HG03354 (cell line): ENCODE results near the gene CREB3L1.

ENCODE experiments used
- ATAC-seq: cut with Tn5 transposase; IDR thresholded peaks from one replicate; pipeline ENCODE4 v1.9.1; 2021; ENCODE audit warnings: mild to moderate bottlenecking; ENCODE audit not compliant: unreplicated experiment, poor library complexity, severe bottlenecking

The CREB3L1 gene

DNA sequence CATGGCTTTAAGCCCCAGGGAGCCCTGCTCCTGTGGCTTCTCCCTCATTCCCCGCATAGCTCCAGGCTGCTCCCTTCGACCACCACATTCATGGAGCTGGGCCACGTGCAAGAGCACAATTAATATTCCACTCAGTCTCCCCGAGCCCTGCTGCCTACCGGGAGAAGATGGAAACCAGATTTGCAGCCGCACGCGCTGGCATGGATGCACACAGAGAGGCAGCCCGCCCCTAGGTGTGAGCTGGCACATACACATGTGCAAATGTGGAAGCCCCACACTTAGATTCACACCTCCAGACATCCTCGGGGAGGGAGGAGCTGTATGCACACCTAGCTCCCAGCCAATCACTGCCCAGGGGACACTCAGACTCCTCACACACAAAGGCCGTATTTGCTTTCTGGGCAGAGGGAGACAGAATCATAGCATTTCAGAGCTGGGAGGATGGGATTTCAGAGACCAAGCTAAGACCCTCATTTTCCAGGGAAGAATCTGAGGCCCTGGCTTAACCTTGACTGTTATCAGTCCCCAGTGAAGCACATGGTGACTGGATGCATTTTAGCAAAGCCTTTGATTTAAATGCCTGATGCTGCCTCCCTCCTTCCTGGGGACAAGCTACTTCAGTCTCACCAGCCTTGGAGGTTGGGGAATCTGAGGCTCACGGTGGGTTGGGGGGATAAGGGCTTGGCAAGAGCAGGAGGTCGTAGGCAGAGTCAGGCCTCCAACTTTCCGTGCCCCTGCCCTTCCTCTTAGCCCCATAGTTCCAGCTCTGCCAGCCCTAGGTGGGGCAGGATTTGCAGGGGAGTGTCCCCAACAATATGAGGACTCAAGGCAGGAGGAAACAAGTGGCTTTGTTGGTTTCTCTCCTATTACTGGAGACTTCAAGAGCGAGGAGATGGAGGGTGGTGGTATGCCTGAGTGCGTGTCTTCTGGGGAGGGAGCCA is 5.3 kb upstream of the CREB3L1 start:
- no peak for ATAC-seq

GRCh38 chr11:46272816-46273427 is 4.5 kb upstream of the CREB3L1 start:
- no peak for ATAC-seq

DNA sequence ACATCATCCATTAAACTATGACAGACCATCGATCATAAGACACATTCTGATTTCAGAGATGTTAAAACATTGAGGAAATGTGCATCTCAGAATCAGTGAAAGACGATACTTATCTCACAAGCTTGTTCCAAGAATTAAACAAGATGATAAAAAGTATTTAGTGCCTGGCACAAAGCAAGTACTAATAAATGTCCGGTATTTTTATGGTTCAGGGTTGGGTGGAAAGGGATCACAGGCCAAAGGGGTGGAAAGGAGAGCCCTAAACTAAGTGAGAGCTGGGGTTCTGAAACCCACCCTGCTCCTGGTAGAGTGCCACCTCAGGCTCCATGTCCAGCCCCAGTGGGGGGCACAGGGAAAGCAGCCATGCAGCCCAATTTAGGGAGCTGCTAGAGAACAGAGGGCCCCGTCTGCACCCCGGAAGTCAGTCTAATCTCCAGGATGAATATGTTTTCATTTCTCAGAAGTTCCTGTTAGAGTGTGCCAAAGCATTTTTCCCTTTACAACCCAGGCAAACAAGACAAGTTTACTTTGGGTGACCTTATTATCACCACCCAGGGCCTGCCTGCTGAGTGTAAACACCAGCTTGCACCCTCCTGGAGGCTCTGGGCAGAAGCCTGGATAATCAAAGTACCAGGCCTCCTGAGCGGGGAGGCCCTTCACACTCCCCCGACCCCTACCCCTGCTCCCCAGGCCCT is 3.8 kb upstream of the CREB3L1 start:
- ATAC-seq: no peak

DNA sequence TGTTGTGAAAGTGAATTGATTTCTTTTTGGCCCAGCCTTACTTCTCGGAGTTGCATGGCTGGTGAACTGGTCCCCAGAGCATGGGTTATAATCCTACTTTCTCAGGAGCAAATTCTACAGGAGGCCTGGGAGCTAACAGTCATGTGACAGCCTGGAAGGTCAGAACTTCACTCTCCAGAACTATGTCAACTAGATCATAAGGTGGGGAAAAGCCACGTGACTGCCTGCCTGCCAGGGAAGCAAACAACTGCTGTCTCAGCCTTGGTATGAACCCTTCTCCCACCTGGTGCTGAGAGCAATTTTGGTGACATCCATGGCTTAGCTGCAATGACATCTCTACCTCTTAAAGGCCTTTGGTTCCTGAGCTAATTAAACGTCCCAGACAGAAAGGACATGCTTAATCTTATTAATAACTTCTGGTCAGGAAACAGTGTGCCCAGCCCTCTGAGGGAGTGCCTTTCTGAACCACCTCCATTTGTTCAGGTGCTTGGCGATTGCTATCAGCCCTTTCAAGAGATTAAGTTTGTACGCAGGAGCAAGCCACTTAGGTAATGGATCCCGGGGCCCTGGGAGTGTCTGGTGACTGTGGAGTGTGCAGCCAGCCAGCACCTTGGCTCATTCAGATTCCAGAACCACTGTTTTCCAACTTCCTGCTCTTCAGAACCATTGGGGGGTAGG is 1.4 kb upstream of the CREB3L1 start:
- ATAC-seq: no peak

DNA sequence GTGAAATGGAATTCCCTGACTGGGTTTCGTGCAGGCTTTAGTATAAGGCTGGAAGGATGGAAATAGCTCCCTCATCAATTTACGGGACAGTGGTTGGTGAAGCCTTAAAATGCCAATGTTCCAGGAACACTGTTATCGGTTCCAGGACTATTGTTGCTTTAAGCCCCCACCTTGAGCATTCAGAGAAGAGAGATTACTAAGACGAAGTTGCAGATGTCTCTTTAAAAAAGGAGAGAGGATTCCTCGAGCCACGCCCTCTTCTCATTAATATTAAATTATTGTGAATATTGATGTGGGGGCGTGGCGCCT is 195 bp upstream of the CREB3L1 start:
- no peak for ATAC-seq

- no peak for ATAC-seq
Observed at GRCh38 chr11:46278387-46279125, 1.1 kb downstream of the CREB3L1 start.

- ATAC-seq: no peak
Observed at GRCh38 chr11:46279126-46280099, 2.0 kb downstream of the CREB3L1 start.

GRCh38 chr11:46280706-46281105 is 3.2 kb downstream of the CREB3L1 start:
- no peak for ATAC-seq

GRCh38 chr11:46281371-46281831 is 3.9 kb downstream of the CREB3L1 start:
- ATAC-seq: no peak

DNA sequence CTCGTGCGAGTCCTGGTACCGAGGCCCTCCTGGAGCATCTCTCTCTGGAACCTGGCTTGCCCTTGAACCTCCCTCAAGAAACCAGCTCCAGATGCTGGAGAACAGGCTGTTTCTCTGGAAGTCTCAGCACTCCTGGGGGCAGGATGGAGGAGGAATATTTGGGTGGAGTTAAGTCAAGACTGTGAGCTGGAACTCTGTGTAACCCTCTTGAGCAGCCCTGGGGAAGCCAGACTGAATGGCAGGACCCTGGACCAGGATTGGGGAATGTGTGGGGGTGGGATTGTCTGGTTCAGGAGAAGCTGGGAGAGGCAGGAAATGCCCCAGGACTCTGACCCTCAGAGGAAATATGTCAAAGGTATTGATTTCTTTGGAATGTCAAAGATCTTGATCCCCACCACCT is 7.7 kb downstream of the CREB3L1 start:
- ATAC-seq: no peak

- no peak for ATAC-seq
Observed at GRCh38 chr11:46285594-46286033, 8.2 kb downstream of the CREB3L1 start.

GRCh38 chr11:46286789-46287188 is 9.3 kb downstream of the CREB3L1 start:
- no peak for ATAC-seq

DNA sequence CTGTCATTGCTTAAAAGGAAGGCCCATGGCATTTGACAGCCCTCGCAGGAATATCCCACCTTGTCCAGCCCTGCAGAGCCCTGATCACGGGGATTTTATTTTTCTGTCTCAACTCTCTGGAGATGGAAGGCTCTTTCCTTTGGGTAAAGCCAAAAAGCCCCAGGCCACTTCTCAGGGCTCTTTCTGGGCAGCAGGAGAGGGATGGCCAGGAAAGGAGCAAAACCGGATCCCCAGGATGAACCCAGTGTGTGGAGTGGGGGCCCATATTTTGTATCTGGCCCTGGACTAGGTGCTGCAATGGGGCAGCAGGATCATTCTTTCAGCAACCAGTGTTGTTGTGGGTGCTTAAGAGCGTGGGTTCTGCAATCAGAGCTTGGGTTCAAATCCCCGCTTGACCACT is 11.0 kb downstream of the CREB3L1 start:
- ATAC-seq: no peak

- no peak for ATAC-seq
Observed at GRCh38 chr11:46290011-46290410, 12.5 kb downstream of the CREB3L1 start.

DNA sequence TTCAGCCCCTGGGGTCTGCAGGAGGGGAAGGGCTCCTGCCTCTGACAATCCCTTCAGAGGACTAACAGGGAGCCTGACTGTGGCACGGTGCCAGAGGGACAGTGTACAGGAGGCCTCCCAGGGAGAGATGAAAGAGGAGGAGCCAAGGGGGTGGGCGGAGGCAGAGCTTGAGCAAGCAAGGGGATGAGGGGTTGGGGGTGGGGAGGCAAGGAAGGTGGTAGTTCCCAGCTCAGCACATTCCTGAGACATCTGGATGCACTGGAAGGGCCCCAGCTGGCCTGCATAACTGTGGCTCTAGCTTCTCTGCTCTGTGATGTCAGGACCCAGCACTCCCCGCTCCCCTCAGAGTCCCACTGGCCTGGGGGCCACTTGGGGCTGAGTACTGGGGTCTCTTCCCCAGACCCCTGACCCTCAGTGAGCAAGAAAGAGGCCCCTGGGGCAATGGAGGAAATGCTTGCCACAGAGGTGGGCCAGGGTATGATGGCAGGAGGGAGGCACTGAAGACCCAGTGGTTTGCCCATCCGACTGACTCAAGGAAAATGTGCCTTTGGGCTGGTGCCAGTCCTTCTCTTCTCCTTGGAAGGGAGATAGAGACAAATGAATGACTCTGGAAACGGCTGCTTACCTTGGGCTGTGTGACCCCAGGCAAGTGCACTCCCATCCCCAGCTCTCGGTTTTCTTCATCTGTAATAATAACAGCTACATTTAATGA is 13.3 kb downstream of the CREB3L1 start:
- no peak for ATAC-seq

- no peak for ATAC-seq
Observed at GRCh38 chr11:46291441-46292150, 14.1 kb downstream of the CREB3L1 start.

DNA sequence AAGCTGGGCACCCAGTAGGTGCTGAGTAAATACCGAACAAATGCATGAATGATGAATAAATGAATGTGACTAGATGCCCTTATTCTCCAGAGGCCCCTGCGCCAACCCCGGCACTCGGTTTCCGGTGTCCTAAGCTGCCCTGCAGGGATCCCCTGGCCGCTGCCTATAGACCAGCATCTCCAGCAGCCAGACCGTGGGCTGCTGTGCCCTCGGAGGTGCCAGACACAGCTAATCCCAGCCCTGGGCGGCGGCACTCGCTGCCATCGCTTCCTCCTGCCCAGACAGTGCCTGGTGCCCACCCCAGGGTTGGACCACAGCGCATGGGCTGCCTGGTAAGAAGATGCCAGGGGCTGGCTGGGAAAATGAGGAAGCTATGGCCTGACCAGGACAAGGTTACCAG is 15.6 kb downstream of the CREB3L1 start:
- ATAC-seq: no peak
